Lower lobe of right lung (tissue), 2 donors: ENCODE data around the gene BANF2. TPM values are rescaled to one million over a fixed set of nuclear protein-coding genes. Genes with fewer than 3 reads are reported as not detected.

Experiments
- ATAC-seq, 2 donors: fragments of 200-7000 bp; cut with Tn5 transposase; one replicate each; pipeline ENCODE4 v1.9.1; 2020 to 2022; ENCODE audit warnings: mild to moderate bottlenecking in 2 of 2, moderate library complexity in 2 of 2
- DNase-seq: peaks from one replicate; pipeline ENCODE4 v3.0.0-alpha.2; 2020
- H3K27ac ChIP-seq: fragments of 200-600 bp; one replicate; pipeline ENCODE4 v1.8.0; 2022
- H3K27me3 ChIP-seq: fragments of 200-600 bp; one replicate; pipeline ENCODE4 v1.8.0; 2022; ENCODE audit warnings: low read depth
- H3K36me3 ChIP-seq: fragments of 200-600 bp; one replicate; pipeline ENCODE4 v1.8.0; 2022; ENCODE audit warnings: mild to moderate bottlenecking
- H3K4me1 ChIP-seq: fragments of 200-600 bp; one replicate; pipeline ENCODE4 v1.8.0; 2022
- H3K4me3 ChIP-seq: fragments of 200-600 bp; one replicate; pipeline ENCODE4 v1.8.0; 2022; ENCODE audit warnings: mild to moderate bottlenecking
- H3K9me3 ChIP-seq: fragments of 200-600 bp; one replicate; pipeline ENCODE4 v1.8.0; 2022
- CTCF ChIP-seq: fragments of 200-600 bp; IDR thresholded peaks from one replicate; pipeline ENCODE4 v1.8.0; 2022; ENCODE audit warnings: antibody characterized with exemption, mild to moderate bottlenecking
- intact Hi-C: fragments of 100-400 bp; cut with DNase I; formaldehyde crosslinking; loops from one replicate; pipeline ENCODE4 v1.11.0; 2022
- total RNA-seq: library from RNA; stranded (reverse); fragmentation: NEBNext Ultra II Directional; extraction: Animal tissue kit (Norgen Biotek cat#: 25700); gene quantifications from one replicate; pipeline ENCODE4 v1.2.1, GENCODE V29; 2021
- donor health status: DM: no; HTN: yes; CAD: no; lungs with severe emphysema.

The BANF2 gene
- total RNA-seq, 1 donor from 2014 or later = not detected

- no peak overlapping the region for H3K4me3 ChIP-seq
- DNase-seq (no peak), ATAC-seq (peak; percentile 70 to 77)
- H3K27ac ChIP-seq = no peak overlapping the region
- H3K9me3 ChIP-seq = no peaks in the 10 kb centered on the region
- H3K36me3 ChIP-seq = no peaks in the 10 kb centered on the region
- H3K4me1 ChIP-seq = peaks cover 9% of the 10 kb centered on the region
- intact Hi-C loops = no loop called here
- no peak for TF ChIP-seq CTCF
- no peaks in the 10 kb centered on the region for H3K27me3 ChIP-seq
Observed at GRCh38 chr20:17785007-17785406, 85.2 kb downstream of the BANF2 start.

Other genes starting within 250 kb of the BANF2 start
- 2.4 TPM for gene BFSP1, start 168.6 kb upstream of the BANF2 start, total RNA-seq
- gene DSTN, start 129.9 kb upstream of the BANF2 start, total RNA-seq = 347 TPM
- gene RRBP1, start 17.7 kb upstream of the BANF2 start, total RNA-seq = 138 TPM